H1 (cell line): ENCODE results near the gene OSM. TPM values are rescaled to one million over a fixed set of nuclear protein-coding genes. Genes with fewer than 3 reads are reported as not detected.

Source experiments
- CTCF ChIA-PET: fragments of 300-600 bp; sonication (Branson Sonifier 250); formaldehyde crosslinking; loops from one replicate; lab custom pipeline; 2021; ENCODE audit not compliant: partially characterized antibody; lab: Charles Lee
- POLR2A ChIA-PET: fragments of 300-600 bp; sonication (Branson Sonifier 250); formaldehyde crosslinking; loops from one replicate; lab custom pipeline; 2021; ENCODE audit warnings: inconsistent platforms; ENCODE audit not compliant: partially characterized antibody; lab: Charles Lee
- DNase-seq, 2 experiments: peaks; one replicate each; pipeline versions ENCODE4 v3.0.0 to v3.0.0-alpha.2; 2010 to 2022; ENCODE audit warnings: low spot score in 2 of 2, low read depth in 1 of 2, mixed read lengths in 1 of 2
- FAIRE-seq: peaks from 2 replicates; lab custom pipeline; 2011; peaks lifted over from hg19 to GRCh38; lab: Jason Lieb, UNC
- H2AFZ ChIP-seq: 2 replicates; pipeline ENCODE4 v1.8.1; 2012; ENCODE audit warnings: low read length, inconsistent platforms
- H2AK5ac ChIP-seq: 2 replicates; pipeline ENCODE4 v1.6.1; 2013; ENCODE audit warnings: low read depth, low read length
- H2BK120ac ChIP-seq: replicated peaks from 2 replicates; pipeline ENCODE3; 2013; ENCODE audit warnings: low read depth, low read length, inconsistent platforms
- H2BK12ac ChIP-seq: 2 replicates; pipeline ENCODE4 v1.6.1; 2013; ENCODE audit warnings: low read depth, low read length
- H2BK15ac ChIP-seq: 2 replicates; pipeline ENCODE4 v1.6.1; 2013; ENCODE audit warnings: low read length
- H2BK20ac ChIP-seq: 2 replicates; pipeline ENCODE4 v1.6.1; 2013; ENCODE audit warnings: low read length
- H2BK5ac ChIP-seq: 2 replicates; pipeline ENCODE4 v1.6.1; 2013; ENCODE audit warnings: low read depth, low read length
- H3K14ac ChIP-seq: 2 replicates; pipeline ENCODE4 v1.6.1; 2013; ENCODE audit warnings: inconsistent platforms; ENCODE audit not compliant: insufficient read length
- H3K18ac ChIP-seq: 2 replicates; pipeline ENCODE4 v1.6.1; 2013; ENCODE audit warnings: low read length; ENCODE audit errors: extremely low read depth
- H3K23ac ChIP-seq: 2 replicates; pipeline ENCODE4 v1.6.1; 2013; ENCODE audit warnings: inconsistent platforms; ENCODE audit not compliant: insufficient read length
- H3K23me2 ChIP-seq: 2 replicates; pipeline ENCODE4 v1.6.1; 2013; ENCODE audit warnings: low read depth, low read length
- H3K27ac ChIP-seq: 2 replicates; pipeline ENCODE4 v1.6.1; 2011; ENCODE audit warnings: low read depth, low read length, inconsistent platforms
- H3K27me3 ChIP-seq, 4 experiments: replicated peaks in 1 of 4; 1 replicate in 1 of 4; 2 replicates in 3 of 4; pipeline versions ENCODE4 v1.6.1 to v1.8.1; 2011 to 2013; ENCODE audit warnings: low read length in 3 of 4, mild to moderate bottlenecking in 3 of 4, inconsistent platforms in 2 of 4, mixed read lengths in 2 of 4, moderate library complexity in 1 of 4; ENCODE audit not compliant: control insufficient read depth in 3 of 4, insufficient read depth in 3 of 4; ENCODE audit errors: extremely low read depth in 1 of 4
- H3K36me3 ChIP-seq, 4 experiments: 2 replicates each; pipeline versions ENCODE4 v1.6.1 to v1.8.1; 2011 to 2013; ENCODE audit warnings: mild to moderate bottlenecking in 4 of 4, low read length in 3 of 4, moderate library complexity in 2 of 4, control low read depth in 1 of 4, inconsistent platforms in 1 of 4; ENCODE audit not compliant: insufficient read depth in 4 of 4, control insufficient read depth in 2 of 4
- H3K4ac ChIP-seq: replicated peaks from 2 replicates; pipeline ENCODE3; 2013; ENCODE audit warnings: low read length, low read depth, mixed read lengths, inconsistent platforms; ENCODE audit not compliant: insufficient read length
- H3K4me1 ChIP-seq, 4 experiments: replicated peaks in 1 of 4; 1 replicate in 1 of 4; 2 replicates in 3 of 4; pipeline versions ENCODE4 v1.6.1 to v1.8.1; 2011 to 2013; ENCODE audit warnings: low read length in 3 of 4, inconsistent platforms in 2 of 4, mixed read lengths in 1 of 4; ENCODE audit not compliant: insufficient read depth in 4 of 4, control insufficient read depth in 3 of 4
- H3K4me2 ChIP-seq, 2 experiments: 2 replicates each; pipeline versions ENCODE4 v1.6.1 to v1.8.1; 2011 to 2013; ENCODE audit warnings: low read depth in 2 of 2, low read length in 2 of 2, control low read depth in 1 of 2, inconsistent platforms in 1 of 2, mild to moderate bottlenecking in 1 of 2; ENCODE audit not compliant: insufficient read depth in 1 of 2
- H3K4me3 ChIP-seq, 4 experiments: fragments of 200-600, 300-600 bp in 1 of 4; sonication (generic), shearing (Covaris generic), sonication (Bioruptor Twin) in 1 of 4; 2 replicates each; pipeline versions ENCODE4 v1.5.1 to v1.8.1; 2011 to 2016; ENCODE audit warnings: low read length in 4 of 4, low read depth in 3 of 4, control low read depth in 2 of 4, inconsistent platforms in 2 of 4, mild to moderate bottlenecking in 2 of 4, mixed read lengths in 1 of 4, moderate library complexity in 1 of 4; ENCODE audit not compliant: insufficient read depth in 2 of 4; ENCODE audit errors: extremely low read depth in 1 of 4
- H3K56ac ChIP-seq: replicated peaks from 2 replicates; pipeline ENCODE3; 2013; ENCODE audit warnings: low read depth, mild to moderate bottlenecking, mixed read lengths, low read length, inconsistent platforms; ENCODE audit not compliant: insufficient read length
- H3K79me1 ChIP-seq: 2 replicates; pipeline ENCODE4 v1.6.1; 2013; ENCODE audit warnings: low read depth, low read length, control low read depth
- H3K79me2 ChIP-seq, 2 experiments: 2 replicates each; pipeline versions ENCODE4 v1.6.1 to v1.8.1; 2012 to 2013; ENCODE audit warnings: low read length in 2 of 2, mild to moderate bottlenecking in 2 of 2, inconsistent platforms in 1 of 2; ENCODE audit not compliant: insufficient read depth in 2 of 2, control insufficient read depth in 1 of 2
- H3K9ac ChIP-seq, 4 experiments: replicated peaks in 1 of 4; 1 replicate in 1 of 4; 2 replicates in 3 of 4; pipeline versions ENCODE4 v1.6.1 to v1.8.1; 2011 to 2013; ENCODE audit warnings: low read depth in 3 of 4, low read length in 3 of 4, control low read depth in 2 of 4, mild to moderate bottlenecking in 2 of 4, moderate library complexity in 2 of 4, inconsistent platforms in 1 of 4; ENCODE audit errors: extremely low read depth in 1 of 4
- H3K9me3 ChIP-seq, 2 experiments: 2 replicates each; pipeline versions ENCODE4 v1.6.1 to v1.8.1; 2012 to 2013; ENCODE audit warnings: mild to moderate bottlenecking in 2 of 2, moderate library complexity in 2 of 2, control low read depth in 1 of 2, inconsistent platforms in 1 of 2, low read depth in 1 of 2, low read length in 1 of 2, mixed read lengths in 1 of 2; ENCODE audit not compliant: insufficient read depth in 2 of 2
- H4K20me1 ChIP-seq, 2 experiments: replicated peaks in 1 of 2; 2 replicates each; pipeline versions ENCODE3 to v1.8.1; 2011 to 2013; ENCODE audit warnings: inconsistent platforms in 2 of 2, low read length in 2 of 2, mild to moderate bottlenecking in 1 of 2; ENCODE audit not compliant: insufficient read depth in 2 of 2, control insufficient read depth in 1 of 2
- H4K5ac ChIP-seq: 2 replicates; pipeline ENCODE4 v1.6.1; 2013; ENCODE audit warnings: low read length, low read depth, mixed read lengths, inconsistent platforms; ENCODE audit not compliant: insufficient read length
- H4K8ac ChIP-seq: 2 replicates; pipeline ENCODE4 v1.8.0; 2013; ENCODE audit warnings: mild to moderate bottlenecking, moderate library complexity, low read length, inconsistent platforms; ENCODE audit not compliant: insufficient read depth; ENCODE audit errors: extremely low read depth
- H4K91ac ChIP-seq: replicated peaks from 2 replicates; pipeline ENCODE3; 2013; ENCODE audit warnings: low read length, mixed read lengths, inconsistent platforms; ENCODE audit not compliant: insufficient read length
- EZH2 ChIP-seq: fragments of 200-600 bp; sonication (generic); IDR thresholded peaks from 2 replicates; pipeline ENCODE4 v1.7.1; 2012; ENCODE audit warnings: low read depth, mild to moderate bottlenecking, moderate library complexity, low read length, inconsistent platforms; ENCODE audit not compliant: severe bottlenecking
- TEAD4 ChIP-seq: IDR thresholded peaks from 2 replicates; pipeline ENCODE4 v1.6.1; 2012; ENCODE audit warnings: low read depth, low read length, inconsistent platforms, mixed read lengths
- WGBS, 2 experiments: shearing (Covaris generic) in 1 of 2; methylation state at CpG; one replicate each; pipeline versions ENCODE4 v1.1.6 to v1.1.7; 2013 to 2015; ENCODE audit warnings: low lambda C conversion rate in 2 of 2, mixed read lengths in 2 of 2, inconsistent platforms in 1 of 2, low coverage in 1 of 2, missing lambda C conversion rate in 1 of 2; ENCODE audit not compliant: insufficient replicate concordance in 2 of 2, insufficient coverage in 1 of 2, insufficient read length in 1 of 2; ENCODE audit errors: extremely low coverage in 1 of 2, missing lambda C conversion rate in 1 of 2; 5-methylcytosine and 5-hydroxymethylcytosine counted together
- polyA plus RNA-seq, 7 experiments: library from polyadenylated mRNA; depleted of rRNA in 3 of 7; stranded (reverse) in 5 of 7; unstranded in 2 of 7; fragments of >200 nt in 5 of 7; fragments of 200-250 nt in 2 of 7; gene quantifications; 1 replicate in 5 of 7; 2 replicates in 1 of 7; 4 replicates in 1 of 7; pipeline versions ENCODE4 v1.2.1 to v1.2.3, GENCODE V29; 2011 to 2013; ENCODE audit warnings: missing spikeins in 2 of 7, mixed read lengths in 2 of 7
- total RNA-seq: library from RNA; stranded (reverse); fragmentation: NEBNext Ultra II Directional; extraction: Animal tissue kit (Norgen Biotek cat#: 25700); gene quantifications from 2 replicates; pipeline ENCODE4 v1.2.1, GENCODE V29; 2021

Gene OSM
- total and polyA plus RNA-seq, 2 of the 8 experiments (the other 6 are each of a cell fraction or from before 2014, with no cell fraction given), result not detected

DNA sequence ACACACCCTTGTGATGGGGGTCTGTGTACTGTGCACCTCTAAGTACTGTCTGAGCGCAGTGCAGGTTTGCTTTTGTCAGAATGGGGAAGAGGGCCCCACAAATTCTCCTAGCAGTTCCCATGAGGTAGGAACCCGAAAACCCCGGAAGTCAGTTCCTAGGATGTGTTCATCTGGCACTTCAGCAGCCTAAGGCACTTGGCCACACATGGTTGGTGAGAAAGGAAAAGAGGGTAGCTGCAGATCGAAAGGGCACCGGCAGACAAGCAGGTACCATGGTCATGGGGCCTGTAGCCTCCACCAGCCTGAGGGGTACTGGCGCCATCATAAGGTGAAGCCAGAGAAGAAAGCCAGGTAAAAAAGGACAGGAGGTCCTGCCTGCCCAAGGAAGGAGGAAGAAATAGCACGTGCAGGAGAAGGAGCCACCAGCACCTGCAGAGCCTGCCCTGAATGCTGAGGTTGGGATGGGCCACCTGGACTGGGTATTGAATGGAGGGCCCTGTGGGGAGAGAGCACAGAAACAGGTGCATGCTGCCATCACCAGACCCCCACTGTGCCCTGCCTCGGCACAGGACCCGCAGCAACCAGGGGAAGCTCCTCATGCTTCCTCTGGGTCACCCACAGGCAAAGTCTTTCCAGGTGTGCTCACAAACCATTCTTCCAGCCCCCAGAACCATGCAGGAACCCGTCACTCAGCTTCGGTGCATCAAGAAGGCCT, 30.8 kb upstream of the OSM start:
- H3K9ac ChIP-seq, result no peak overlapping the region
- H3K18ac ChIP-seq, result no peak overlapping the region
- no peaks in the 10 kb centered on the region for H3K79me1 ChIP-seq
- no peaks in the 10 kb centered on the region; a peak in 1 of 7 replicates for H3K4me1 ChIP-seq
- no peak for TF ChIP-seq EZH2
- TF ChIP-seq TEAD4, result no peak
- no peak overlapping the region for H4K8ac ChIP-seq
- no peaks in the 10 kb centered on the region for H4K20me1 ChIP-seq
- no peak overlapping the region for H2BK15ac ChIP-seq
- ChIA-PET CTCF (interaction anchor here (1.1 to 5.7 kb wide), 7 partner anchors 9 to 189 kb away, joined by 3 to 31 read pairs (median 4); partner anchors contain the start of genes CASTOR1 and TBC1D10A), POLR2A (no interaction called here)
- no peak overlapping the region for H2BK120ac ChIP-seq
- 87% methylated on average over 11 of the region's 11 CpGs; no CpG with 5 or more reads in 1 of the 2 experiments for WGBS, 2 experiments
- H3K14ac ChIP-seq, result no peak overlapping the region
- no peak overlapping the region for H2BK5ac ChIP-seq
- H2BK20ac ChIP-seq, result no peak overlapping the region
- H3K23ac ChIP-seq, result no peak overlapping the region
- no peaks in the 10 kb centered on the region for H3K79me2 ChIP-seq
- no peak overlapping the region for H2AK5ac ChIP-seq
- H4K5ac ChIP-seq, result no peak overlapping the region
- H2AFZ ChIP-seq, result no peak overlapping the region
- no peak overlapping the region for H3K56ac ChIP-seq
- DNase-seq (no peak), FAIRE-seq (no peak)
- no peak overlapping the region for H3K27ac ChIP-seq
- no peaks in the 10 kb centered on the region for H3K23me2 ChIP-seq
- no peak overlapping the region for H2BK12ac ChIP-seq
- no peak overlapping the region for H3K4me2 ChIP-seq
- no peak overlapping the region for H3K4me3 ChIP-seq
- H3K27me3 ChIP-seq, result no peaks in the 10 kb centered on the region
- H4K91ac ChIP-seq, result no peak overlapping the region
- H3K36me3 ChIP-seq, result no peaks in the 10 kb centered on the region
- H3K4ac ChIP-seq, result no peak overlapping the region
- H3K9me3 ChIP-seq, result no peaks in the 10 kb centered on the region
